Metanephros (tissue), 2 donors: ENCODE results near the gene ZNF878. TPM values are rescaled to one million over a fixed set of nuclear protein-coding genes. Genes with fewer than 3 reads are reported as not detected.

ENCODE experiments used
- small RNA-seq: library from RNA; depleted of rRNA; stranded (forward); fragments of <200 nt; gene quantifications from one replicate; pipeline ENCODE3, GENCODE V24; 2014; ENCODE audit warnings: low replicate concordance
- total RNA-seq: library from RNA; depleted of rRNA; stranded (reverse); fragments of >200 nt; gene quantifications from one replicate; pipeline ENCODE4 v1.2.3, GENCODE V29; 2014

ZNF878 gene
- total RNA-seq = 0.93 TPM

DNA sequence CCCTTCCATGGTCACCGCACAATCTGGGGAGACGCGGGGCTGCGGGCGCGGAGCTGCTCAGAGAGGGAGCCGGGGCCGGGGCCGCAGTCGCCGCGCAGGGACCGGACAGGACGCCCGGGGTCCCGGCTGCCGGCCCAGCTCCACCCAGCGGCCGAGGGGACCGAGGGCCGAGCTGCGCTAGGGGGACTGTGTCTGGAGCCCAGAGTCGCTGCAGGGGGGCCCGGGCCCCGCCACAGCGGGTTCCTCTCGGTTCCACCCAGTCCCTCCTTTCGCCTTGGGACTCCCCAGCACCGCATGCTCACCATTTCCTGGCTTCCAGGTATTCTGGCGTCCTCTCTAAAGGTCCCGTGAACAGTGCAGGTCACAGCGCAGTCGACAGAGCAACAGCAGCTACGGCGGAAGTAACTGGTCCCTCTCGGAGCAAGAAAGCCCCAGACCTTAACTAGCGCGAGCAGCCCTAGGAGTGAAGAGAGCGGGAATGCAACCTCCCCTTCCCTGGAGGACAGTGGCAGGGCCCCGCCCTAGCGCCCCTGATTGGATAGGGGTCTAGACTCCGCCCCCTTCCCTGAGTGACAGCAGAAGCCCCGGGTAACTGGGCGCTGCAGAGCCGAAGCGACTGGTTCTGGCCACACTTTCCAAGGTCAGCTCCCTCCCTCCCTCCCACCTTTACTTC, at the start of gene ZNF878:
ZNF878 (minus strand) TSS at position 465 of the 673 bp plus-strand sequence; CDS start at position 305, 160 bp downstream.

DNA sequence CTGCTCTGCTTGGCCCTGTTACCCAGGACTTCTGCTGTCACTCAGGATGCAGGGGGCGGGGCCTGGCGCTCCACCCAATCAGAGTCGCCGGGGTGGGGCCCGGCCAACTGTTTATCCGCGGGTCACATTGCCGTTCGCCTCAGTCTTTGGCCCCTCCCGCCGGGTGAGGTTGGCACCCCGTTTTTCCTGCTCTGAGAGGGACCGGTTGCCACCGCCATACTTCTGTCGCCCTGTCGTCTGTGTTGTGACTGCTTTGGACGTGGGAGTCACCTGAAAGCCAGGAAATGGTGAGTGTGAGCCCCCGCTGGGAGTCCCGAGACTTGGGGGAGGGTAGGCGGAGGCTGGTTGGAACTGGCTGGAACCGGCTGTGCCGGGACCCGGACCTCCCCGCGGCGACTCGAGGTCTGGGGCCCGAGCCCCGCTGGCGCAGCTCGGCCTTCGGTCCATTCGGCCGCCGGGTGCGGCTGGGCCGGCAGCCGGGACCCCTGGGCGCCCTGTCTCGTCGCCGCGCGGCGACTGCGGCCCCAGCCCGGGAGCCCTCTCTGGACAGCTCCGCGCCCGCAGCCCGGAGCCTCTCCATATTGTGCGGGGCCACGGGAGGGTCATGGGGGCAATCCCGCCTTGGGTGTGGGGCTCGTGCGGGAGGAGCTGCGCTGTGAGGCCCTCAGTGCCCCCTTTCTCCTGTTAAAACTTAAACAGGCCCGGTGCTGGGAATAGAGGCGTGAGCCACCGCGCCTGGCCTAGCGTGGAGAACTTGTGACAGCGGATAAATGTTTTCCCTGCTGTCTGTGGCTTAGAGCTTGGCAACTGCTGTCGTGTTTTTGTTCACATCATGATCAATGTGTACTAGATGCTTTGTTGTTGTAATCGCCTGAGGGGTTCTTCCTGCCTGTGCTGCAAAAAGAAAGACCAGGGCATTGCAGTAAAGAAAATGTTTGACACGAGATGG, 12.1 kb upstream of the ZNF878 start, which contains the start of gene ZNF844:
ZNF844 (plus strand) TSS at position 142 of the 949 bp plus-strand sequence; CDS start at position 285, 143 bp downstream.

DNA sequence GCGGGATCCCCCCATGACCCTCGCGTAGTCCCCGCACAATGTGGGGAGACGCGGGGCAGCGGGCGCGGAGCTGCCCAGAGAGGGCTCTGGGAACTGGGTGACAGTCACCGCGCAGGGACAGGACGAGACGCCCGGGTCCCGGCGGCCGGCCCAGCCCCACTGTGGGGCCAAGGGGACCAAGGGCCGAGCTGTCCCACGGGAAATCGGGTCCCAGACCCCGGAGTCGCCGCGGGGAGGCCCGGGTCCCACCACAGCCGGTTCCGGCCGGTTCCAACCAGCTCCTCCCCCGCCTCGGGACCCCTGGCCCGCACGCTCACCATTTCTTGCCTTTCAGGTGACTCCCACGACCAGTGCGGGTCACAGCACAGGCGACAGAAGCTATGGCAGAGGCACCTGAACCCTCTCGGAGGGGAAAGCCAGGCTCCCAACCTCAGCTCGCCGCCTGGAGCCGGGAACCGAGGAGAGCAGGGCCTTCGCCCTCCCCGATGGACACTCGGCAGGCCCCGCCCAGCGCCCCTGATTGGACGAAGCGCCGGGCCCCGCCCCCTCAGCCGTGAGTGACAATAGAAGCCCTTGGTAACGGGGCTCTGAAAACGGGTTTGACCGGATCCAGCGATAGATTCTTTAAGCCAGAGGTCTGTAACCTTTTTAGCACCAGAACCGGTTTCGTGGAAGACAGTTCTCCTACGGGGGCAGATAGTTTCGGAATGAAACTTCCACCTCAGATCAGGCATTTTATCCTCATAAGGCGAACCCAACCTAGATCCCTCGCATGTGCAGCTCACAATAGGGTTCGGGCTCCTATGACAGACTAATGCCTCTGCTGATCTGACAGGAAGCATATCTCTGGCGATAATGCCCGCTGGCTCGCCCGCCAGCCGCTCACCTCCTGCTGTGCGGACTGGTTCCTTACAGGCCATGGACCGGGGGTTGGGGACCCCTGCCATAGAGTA, 17.3 kb downstream of the ZNF878 start, which contains the start of gene ZNF433:
ZNF433 (minus strand) TSS at position 460 of the 953 bp plus-strand sequence; CDS start at position 320, 140 bp downstream.

Small RNAs within 50 kb of the gene (small RNA-seq; reads per million reads assigned to genes)
- gene RF00019 (not detected), gene RNA5SP464 (not detected), gene RNA5SP465 (not detected), gene RNA5SP466 (not detected)

Other genes with a start within 250 kb of the ZNF878 start
- 17.0 TPM for gene ZNF440, start 238.7 kb downstream of the ZNF878 start, total RNA-seq
- gene ZNF439, start 204.2 kb downstream of the ZNF878 start, total RNA-seq = 15.8 TPM
- 23.3 TPM for gene ZNF69, start 165.2 kb downstream of the ZNF878 start, total RNA-seq
- 15.2 TPM for gene ZNF700, start 127.9 kb downstream of the ZNF878 start, total RNA-seq
- gene ZNF763, start 87.9 kb downstream of the ZNF878 start, total RNA-seq = 8.5 TPM
- 26.7 TPM for gene ZNF433, start 17.3 kb downstream of the ZNF878 start, total RNA-seq
- gene ZNF844, start 11.8 kb upstream of the ZNF878 start, total RNA-seq = 27.0 TPM
- 13.5 TPM for gene ZNF20, start 87.4 kb upstream of the ZNF878 start, total RNA-seq
- gene ZNF625, start 103.8 kb upstream of the ZNF878 start, total RNA-seq = 22.8 TPM
- 17.4 TPM for gene ZNF136, start 110.1 kb upstream of the ZNF878 start, total RNA-seq
- 27.0 TPM for gene ZNF44, start 241.9 kb upstream of the ZNF878 start, total RNA-seq